HUES48 (cell line): ENCODE measurements around the gene IL23R.

Source experiments
- H3K27ac ChIP-seq: one replicate; pipeline ENCODE4 v1.7.0; 2013; ENCODE audit warnings: low read depth, low read length, inconsistent platforms
- H3K27me3 ChIP-seq: 2 replicates; pipeline ENCODE4 v1.6.1; 2013; ENCODE audit warnings: mild to moderate bottlenecking, low read length; ENCODE audit not compliant: control insufficient read depth, insufficient read depth
- H3K36me3 ChIP-seq: 2 replicates; pipeline ENCODE4 v1.6.1; 2013; ENCODE audit warnings: low read length; ENCODE audit not compliant: control insufficient read depth, insufficient read depth
- H3K4me1 ChIP-seq: 2 replicates; pipeline ENCODE4 v1.6.1; 2013; ENCODE audit warnings: mild to moderate bottlenecking, low read length; ENCODE audit not compliant: control insufficient read depth, insufficient read depth
- H3K4me3 ChIP-seq: 2 replicates; pipeline ENCODE4 v1.5.1; 2013; ENCODE audit warnings: mild to moderate bottlenecking, low read depth, low read length
- H3K9ac ChIP-seq: 2 replicates; pipeline ENCODE4 v1.6.1; 2013; ENCODE audit warnings: mild to moderate bottlenecking, low read depth, low read length, moderate library complexity
- H3K9me3 ChIP-seq: 2 replicates; pipeline ENCODE4 v1.6.1; 2013; ENCODE audit warnings: low read length; ENCODE audit not compliant: control insufficient read depth, insufficient read depth

IL23R gene, protein sequence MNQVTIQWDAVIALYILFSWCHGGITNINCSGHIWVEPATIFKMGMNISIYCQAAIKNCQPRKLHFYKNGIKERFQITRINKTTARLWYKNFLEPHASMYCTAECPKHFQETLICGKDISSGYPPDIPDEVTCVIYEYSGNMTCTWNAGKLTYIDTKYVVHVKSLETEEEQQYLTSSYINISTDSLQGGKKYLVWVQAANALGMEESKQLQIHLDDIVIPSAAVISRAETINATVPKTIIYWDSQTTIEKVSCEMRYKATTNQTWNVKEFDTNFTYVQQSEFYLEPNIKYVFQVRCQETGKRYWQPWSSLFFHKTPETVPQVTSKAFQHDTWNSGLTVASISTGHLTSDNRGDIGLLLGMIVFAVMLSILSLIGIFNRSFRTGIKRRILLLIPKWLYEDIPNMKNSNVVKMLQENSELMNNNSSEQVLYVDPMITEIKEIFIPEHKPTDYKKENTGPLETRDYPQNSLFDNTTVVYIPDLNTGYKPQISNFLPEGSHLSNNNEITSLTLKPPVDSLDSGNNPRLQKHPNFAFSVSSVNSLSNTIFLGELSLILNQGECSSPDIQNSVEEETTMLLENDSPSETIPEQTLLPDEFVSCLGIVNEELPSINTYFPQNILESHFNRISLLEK

GRCh38 chr1:67166196-67166595, at the start of gene IL23R:
TSS of gene IL23R (plus strand) at chr1:67166454. CDS start at chr1:67168121, 1,667 bp downstream.
- H3K4me1 ChIP-seq, result no peaks in the 10 kb centered on the region
- no peak within 1 kb of the TSS for H3K27ac ChIP-seq
- H3K36me3 ChIP-seq, result no peaks in the 10 kb centered on the region
- H3K9ac ChIP-seq, result no peak within 1 kb of the TSS
- H3K9me3 ChIP-seq, result no peaks in the 10 kb centered on the region
- H3K27me3 ChIP-seq, result no peaks in the 10 kb centered on the region
- H3K4me3 ChIP-seq, result no peak within 1 kb of the TSS

- Histone ChIP-seq H3K9me3 (no peaks in the 10 kb centered on the region), H3K4me1 (no peaks in the 10 kb centered on the region), H3K4me3 (no peak overlapping the region), H3K36me3 (no peaks in the 10 kb centered on the region), H3K27me3 (no peaks in the 10 kb centered on the region), H3K9ac (no peak overlapping the region), H3K27ac (no peak overlapping the region)
Measured at GRCh38 chr1:67118191-67118590, 48.1 kb upstream of the IL23R start.

DNA sequence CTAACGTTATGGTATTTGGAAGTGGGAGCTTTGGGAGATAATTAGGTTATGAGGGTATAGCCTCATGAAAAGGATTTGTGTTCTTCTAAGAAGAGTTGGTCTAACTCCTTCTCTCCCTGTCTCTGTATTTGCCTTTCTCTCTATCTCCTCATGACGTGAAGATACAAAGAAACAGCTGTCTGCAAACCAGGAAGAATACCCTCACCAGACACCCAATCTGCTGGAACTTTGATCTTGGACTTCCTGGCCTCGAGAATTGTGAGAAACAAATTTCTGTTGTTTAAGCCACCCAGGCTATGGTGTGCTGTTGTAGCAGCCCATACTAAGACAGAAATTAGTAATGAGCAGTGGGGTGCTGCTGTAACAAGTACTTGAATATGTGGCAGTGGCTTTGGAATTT, 47.6 kb upstream of the IL23R start:
- Histone ChIP-seq H3K27ac (no peak overlapping the region), H3K9ac (no peak overlapping the region), H3K36me3 (no peaks in the 10 kb centered on the region), H3K27me3 (no peaks in the 10 kb centered on the region), H3K4me3 (no peak overlapping the region), H3K9me3 (no peaks in the 10 kb centered on the region), H3K4me1 (no peaks in the 10 kb centered on the region)

DNA sequence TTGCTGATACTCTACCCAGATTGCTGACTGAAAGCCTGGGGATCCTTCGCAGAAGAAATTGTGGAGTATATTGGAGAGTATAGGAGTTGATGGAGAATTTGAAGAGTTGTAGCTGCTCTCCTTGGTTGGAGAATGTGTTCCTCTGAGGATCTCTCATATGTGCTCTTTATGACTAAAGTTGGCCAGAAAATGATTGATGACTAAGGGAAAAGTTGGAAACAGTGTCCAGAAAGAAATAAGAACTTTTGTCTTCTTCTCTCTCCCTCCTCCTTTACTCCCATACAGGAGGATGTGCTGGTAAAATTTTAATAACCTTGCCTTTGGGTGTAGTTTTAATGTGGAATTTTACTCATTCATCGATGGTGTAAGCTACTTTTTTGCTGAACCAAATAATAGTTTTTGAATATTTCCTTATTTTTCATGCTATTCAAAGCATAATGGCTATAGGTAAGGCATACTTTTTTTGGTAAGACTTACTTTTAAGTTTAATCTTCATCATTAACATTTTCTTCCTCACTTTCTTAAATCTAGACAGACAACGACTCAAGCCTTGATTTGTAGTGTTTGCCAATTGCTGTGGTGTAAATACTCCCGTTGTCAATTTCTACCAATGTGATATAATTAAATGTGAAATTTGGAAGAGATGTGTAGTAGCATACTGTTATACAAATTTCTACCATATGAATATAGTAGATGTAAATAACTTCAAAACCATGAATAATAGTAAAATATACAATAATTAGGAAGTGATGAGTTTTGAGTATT, 45.2 kb upstream of the IL23R start:
- Histone ChIP-seq H3K4me3 (no peak overlapping the region), H3K36me3 (no peaks in the 10 kb centered on the region), H3K9me3 (no peaks in the 10 kb centered on the region), H3K9ac (no peak overlapping the region), H3K27me3 (no peaks in the 10 kb centered on the region), H3K4me1 (no peaks in the 10 kb centered on the region), H3K27ac (no peak overlapping the region)

GRCh38 chr1:67124455-67124854, 41.8 kb upstream of the IL23R start:
- no peaks in the 10 kb centered on the region for H3K4me1 ChIP-seq
- no peaks in the 10 kb centered on the region for H3K36me3 ChIP-seq
- H3K9me3 ChIP-seq, result no peaks in the 10 kb centered on the region
- no peak overlapping the region for H3K27ac ChIP-seq
- H3K9ac ChIP-seq, result no peak overlapping the region
- H3K27me3 ChIP-seq, result no peaks in the 10 kb centered on the region
- H3K4me3 ChIP-seq, result no peak overlapping the region

DNA sequence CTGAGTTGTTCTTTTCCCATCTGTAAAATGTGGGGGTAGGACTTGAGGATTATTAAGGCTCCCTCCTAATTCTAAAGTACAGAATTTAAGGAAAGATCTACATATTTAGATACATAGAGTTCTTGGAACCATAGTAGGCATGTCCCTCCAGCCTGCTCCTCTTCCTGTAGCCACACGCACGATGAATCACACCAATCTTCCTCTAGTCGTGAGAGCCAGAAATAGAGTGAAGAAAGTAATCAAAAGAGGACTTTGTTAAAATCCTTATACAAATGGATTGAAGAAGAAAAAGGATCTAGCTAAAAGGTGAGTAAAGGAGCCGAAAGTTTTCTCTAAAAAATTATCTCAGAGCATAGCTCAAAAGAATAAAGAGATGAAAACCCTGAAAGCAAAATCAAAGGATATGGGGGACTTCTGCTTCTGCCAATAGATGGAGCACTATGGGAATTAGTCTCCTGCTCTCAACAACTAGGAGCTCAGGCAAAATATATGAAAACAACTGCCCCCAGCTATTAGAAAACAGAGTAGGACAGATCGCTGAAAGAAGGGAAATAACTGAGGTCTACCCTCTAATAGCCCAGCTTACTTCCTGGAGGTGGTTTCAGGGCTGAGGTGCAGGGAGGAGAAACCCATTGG, 40.0 kb upstream of the IL23R start:
- Histone ChIP-seq H3K9ac (no peak overlapping the region), H3K4me1 (no peaks in the 10 kb centered on the region), H3K27ac (no peak overlapping the region), H3K27me3 (no peaks in the 10 kb centered on the region), H3K9me3 (no peaks in the 10 kb centered on the region), H3K36me3 (no peaks in the 10 kb centered on the region), H3K4me3 (no peak overlapping the region)

GRCh38 chr1:67126974-67127373, 39.3 kb upstream of the IL23R start:
- H3K4me1 ChIP-seq, result no peaks in the 10 kb centered on the region
- no peak overlapping the region for H3K4me3 ChIP-seq
- H3K9me3 ChIP-seq, result no peaks in the 10 kb centered on the region
- no peak overlapping the region for H3K27ac ChIP-seq
- H3K27me3 ChIP-seq, result no peaks in the 10 kb centered on the region
- no peaks in the 10 kb centered on the region for H3K36me3 ChIP-seq
- no peak overlapping the region for H3K9ac ChIP-seq

- Histone ChIP-seq H3K4me1 (peaks cover 4% of the 10 kb centered on the region; the same call in 1 of the 2 replicates), H3K9ac (no peak overlapping the region), H3K9me3 (no peaks in the 10 kb centered on the region), H3K36me3 (no peaks in the 10 kb centered on the region), H3K27me3 (no peaks in the 10 kb centered on the region), H3K4me3 (no peak overlapping the region), H3K27ac (no peak overlapping the region)
Measured at GRCh38 chr1:67130673-67131072, 35.6 kb upstream of the IL23R start.

GRCh38 chr1:67133177-67133576, 33.1 kb upstream of the IL23R start:
- H3K27ac ChIP-seq, result no peak overlapping the region
- no peak overlapping the region for H3K4me3 ChIP-seq
- peaks cover 8% of the 10 kb centered on the region for H3K4me1 ChIP-seq
- H3K9ac ChIP-seq, result no peak overlapping the region
- H3K36me3 ChIP-seq, result no peaks in the 10 kb centered on the region
- H3K27me3 ChIP-seq, result no peaks in the 10 kb centered on the region
- no peaks in the 10 kb centered on the region for H3K9me3 ChIP-seq

DNA sequence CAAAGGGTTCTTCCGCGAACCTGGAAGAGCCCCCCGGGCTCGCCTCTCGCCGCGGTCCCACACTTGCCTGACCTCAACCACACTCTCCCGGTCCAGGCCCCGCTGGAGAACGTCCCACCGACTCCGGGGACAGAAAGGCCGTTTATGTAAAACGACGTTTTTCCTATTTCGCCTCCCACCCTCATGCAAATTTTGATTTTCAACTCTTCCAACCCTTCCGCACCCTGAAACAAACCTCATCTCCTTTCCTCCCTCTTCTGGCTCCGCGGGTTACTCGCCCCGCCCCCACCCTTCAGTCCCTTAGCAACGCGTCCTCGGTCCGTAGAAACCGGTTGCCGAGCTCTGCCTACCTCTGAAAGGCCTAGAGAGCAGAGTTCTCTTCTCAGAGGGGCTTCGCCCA, 31.6 kb upstream of the IL23R start, which contains the start of gene C1orf141:
Gene C1orf141, minus strand, starts transcription at position 276 of the 400 bp plus-strand sequence. CDS start 7,730 bp downstream, outside the sequence.
- H3K4me1 ChIP-seq, result peaks cover 8% of the 10 kb centered on the region
- no peaks in the 10 kb centered on the region for H3K9me3 ChIP-seq
- H3K27ac ChIP-seq, result no peak within 1 kb of the TSS
- H3K4me3 ChIP-seq, result peak within 1 kb of the TSS; percentile 48; the same call in 1 of the 2 replicates
- H3K9ac ChIP-seq, result no peak within 1 kb of the TSS
- H3K36me3 ChIP-seq, result no peaks in the 10 kb centered on the region
- H3K27me3 ChIP-seq, result no peaks in the 10 kb centered on the region
